Stimulated activated CD4-positive, alpha-beta T cell treated with anti-CD3 and anti-CD28 coated beads, Interleukin-4, amount 100 ng/mL, for 24 hours (primary cell): ENCODE measurements around the gene JUNB.
A peak's percentile ranks its signal among the peaks of the same experiment; 100 is the strongest.
"Not testable (repeated sequence)": the region's sequence is repeated elsewhere in the genome, so short reads cannot be mapped to it uniquely, and the experiment has no call there.

Experiments
- DNase-seq: peaks from one replicate; pipeline ENCODE4 v3.0.0-alpha.2; 2020

The JUNB gene

GRCh38 chr19:12815088-12815487, 23.8 kb downstream of the JUNB start:
- no peak for DNase-seq

- DNase-seq = not testable (repeated sequence)
Measured at GRCh38 chr19:12817188-12817587, 25.9 kb downstream of the JUNB start.

GRCh38 chr19:12817810-12818209, 26.5 kb downstream of the JUNB start:
- not testable (repeated sequence) for DNase-seq

GRCh38 chr19:12821761-12822160, 30.5 kb downstream of the JUNB start:
- DNase-seq = no peak

GRCh38 chr19:12825254-12826131, 34.2 kb downstream of the JUNB start:
- DNase-seq = no peak

GRCh38 chr19:12828494-12828893, 37.2 kb downstream of the JUNB start:
- no peak for DNase-seq

GRCh38 chr19:12833418-12833737, 42.1 kb downstream of the JUNB start:
- no peak for DNase-seq

GRCh38 chr19:12833738-12834565, 42.7 kb downstream of the JUNB start:
- DNase-seq = peak; percentile 34

GRCh38 chr19:12834566-12834943, 43.3 kb downstream of the JUNB start, which contains the start of gene RTBDN:
RTBDN (minus strand) TSS chr19:12834579; CDS start chr19:12829979, 4,600 bp downstream.
- DNase-seq = no peak

GRCh38 chr19:12834976-12835757, 43.9 kb downstream of the JUNB start:
- peak; percentile 28 for DNase-seq

- DNase-seq = no peak
Measured at GRCh38 chr19:12836529-12836863, 45.2 kb downstream of the JUNB start.

GRCh38 chr19:12837225-12837624, 45.9 kb downstream of the JUNB start:
- DNase-seq = no peak

GRCh38 chr19:12838182-12838885, 47.0 kb downstream of the JUNB start, which contains the start of gene MAST1:
MAST1 (plus strand) TSS chr19:12838515; CDS start chr19:12838573, 58 bp downstream.
- peak; percentile 34 for DNase-seq

- no peak for DNase-seq
Measured at GRCh38 chr19:12838886-12839756, 47.8 kb downstream of the JUNB start.

- DNase-seq = peak; percentile 36
Measured at GRCh38 chr19:12840091-12841079, 49.1 kb downstream of the JUNB start.

- no peak for DNase-seq
Measured at GRCh38 chr19:12841094-12841493, 49.8 kb downstream of the JUNB start.

- no peak for DNase-seq
Measured at GRCh38 chr19:12842511-12842910, 51.2 kb downstream of the JUNB start.
